Measurements from ENCODE around the gene WDR62. TPM values are rescaled to one million over a fixed set of nuclear protein-coding genes. Genes with fewer than 3 reads are reported as not detected.

The WDR62 gene
- polyA plus RNA-seq, 1 donor from 2014 or later = 0.35 TPM

DNA sequence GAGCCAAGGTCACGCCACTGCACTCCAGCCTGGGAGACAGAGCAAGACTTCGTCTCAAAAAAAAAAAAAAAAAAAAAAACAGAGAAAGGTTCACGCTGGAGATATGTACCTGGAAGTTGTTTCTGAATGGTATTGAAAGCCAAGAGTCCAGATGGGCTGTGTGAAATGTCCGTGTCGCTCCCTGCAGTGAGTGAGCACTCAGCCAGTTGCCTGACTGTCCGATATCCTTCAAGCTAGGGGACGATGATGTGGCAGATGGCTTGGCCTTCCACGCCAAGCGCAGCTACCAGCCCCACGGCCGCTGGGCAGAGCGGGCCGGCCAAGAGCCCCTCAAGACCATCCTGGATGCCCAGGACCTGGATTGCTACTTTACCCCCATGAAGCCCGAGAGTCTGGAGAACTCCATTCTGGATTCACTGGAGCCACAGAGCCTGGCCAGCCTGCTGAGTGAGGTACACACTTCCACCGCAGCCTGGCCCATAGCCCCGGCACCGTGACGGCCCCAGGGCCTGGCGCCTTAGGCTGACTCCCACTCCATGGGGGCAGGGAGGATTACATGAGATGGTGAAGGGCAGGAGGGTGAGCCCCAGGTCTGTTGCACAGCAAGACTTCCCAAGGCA lies 44.6 kb downstream of the WDR62 start:
- no peak overlapping the region for H3K27ac ChIP-seq (ENCODE audit: low read length)
- H3K27me3 ChIP-seq (ENCODE audit: insufficient read depth, low read depth, low read length) = no peaks in the 10 kb centered on the region
- no peaks in the 10 kb centered on the region for H3K9me2 ChIP-seq (ENCODE audit: insufficient read depth, low read length)
- H2AFZ ChIP-seq (ENCODE audit: low read depth, low read length) = no peak overlapping the region
- no peak for TF ChIP-seq EP300 (conservative IDR thresholded peaks at IDR 0.05; ENCODE audit: poor library complexity, severe bottlenecking)
- TF ChIP-seq SMC3 (conservative IDR thresholded peaks at IDR 0.05; ENCODE audit: poor library complexity) = no peak
- TF ChIP-seq TAF1 (IDR thresholded peaks at IDR 0.05; ENCODE audit: low read depth) = no peak
- TF ChIP-seq EZH2 (IDR thresholded peaks at IDR 0.05; ENCODE audit: borderline replicate concordance, insufficient read depth, low read length, poor library complexity, severe bottlenecking) = no peak
- TF ChIP-seq POLR2AphosphoS5 (IDR thresholded peaks at IDR 0.05) = no peak
- no peak for TF ChIP-seq CTCF (IDR thresholded peaks at IDR 0.05; ENCODE audit: poor library complexity, severe bottlenecking)
- no peak for TF ChIP-seq RAD21 (conservative IDR thresholded peaks at IDR 0.05)
- no peaks in the 10 kb centered on the region for H3K36me3 ChIP-seq (ENCODE audit: insufficient read depth, low read length)
- no peaks in the 10 kb centered on the region for H3K79me2 ChIP-seq (replicated peaks; ENCODE audit: insufficient read depth, low read length)
- no peaks in the 10 kb centered on the region for H4K20me1 ChIP-seq (ENCODE audit: insufficient read depth)
- no peaks in the 10 kb centered on the region for H3F3A ChIP-seq (ENCODE audit: insufficient read depth, low read length, poor library complexity, severe bottlenecking)
- no peak overlapping the region for H3K4me2 ChIP-seq (ENCODE audit: low read length)
- H3K9me3 ChIP-seq (ENCODE audit: low read length) = no peaks in the 10 kb centered on the region
- H3K9ac ChIP-seq (ENCODE audit: low read length) = no peak overlapping the region
- H3K4me3 ChIP-seq (ENCODE audit: low read length) = no peak overlapping the region

DNA sequence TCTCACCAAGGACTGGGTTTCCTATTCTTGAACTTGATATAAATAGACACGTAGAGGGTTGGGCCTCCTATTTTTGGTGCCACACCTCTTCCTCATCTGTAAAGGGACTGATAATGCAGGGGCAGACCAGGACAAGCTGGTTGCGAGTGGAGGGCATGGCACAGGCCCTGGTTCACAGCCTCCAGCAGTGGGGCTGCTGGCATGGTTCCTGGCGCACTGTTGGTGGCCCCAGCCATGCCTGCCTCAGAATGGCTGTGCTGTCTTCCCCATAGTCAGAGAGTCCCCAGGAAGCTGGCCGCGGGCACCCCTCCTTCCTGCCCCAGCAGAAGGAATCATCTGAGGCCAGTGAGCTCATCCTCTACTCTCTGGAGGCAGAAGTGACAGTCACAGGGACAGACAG lies 45.8 kb downstream of the WDR62 start:
- Histone ChIP-seq H3K36me3 (ENCODE audit: insufficient read depth, low read length) (no peaks in the 10 kb centered on the region), H3K9ac (ENCODE audit: low read length) (no peak overlapping the region), H3K27ac (ENCODE audit: low read length) (no peak overlapping the region)

GRCh38 chr19:36101550-36102327 lies 47.0 kb downstream of the WDR62 start:
- Histone ChIP-seq H3K9me3 (ENCODE audit: low read length) (no peaks in the 10 kb centered on the region), H3K4me3 (ENCODE audit: low read length) (no peak overlapping the region), H3K27ac (ENCODE audit: low read length) (no peak overlapping the region), H3K9ac (ENCODE audit: low read length) (no peak overlapping the region), H3K36me3 (ENCODE audit: insufficient read depth, low read length) (no peaks in the 10 kb centered on the region), H3K79me2 (replicated peaks; ENCODE audit: insufficient read depth, low read length) (no peaks in the 10 kb centered on the region), H3K4me2 (ENCODE audit: low read length) (no peak overlapping the region), H2AFZ (ENCODE audit: low read depth, low read length) (no peak overlapping the region), H3K9me2 (ENCODE audit: insufficient read depth, low read length) (no peaks in the 10 kb centered on the region), H3F3A (ENCODE audit: insufficient read depth, low read length, poor library complexity, severe bottlenecking) (no peaks in the 10 kb centered on the region), H3K27me3 (ENCODE audit: insufficient read depth, low read depth, low read length) (no peaks in the 10 kb centered on the region), H4K20me1 (ENCODE audit: insufficient read depth) (no peaks in the 10 kb centered on the region)
- TF ChIP-seq MXI1 (conservative IDR thresholded peaks at IDR 0.05; ENCODE audit: poor library complexity, severe bottlenecking) = no peak
- no peak for TF ChIP-seq SMC3 (conservative IDR thresholded peaks at IDR 0.05; ENCODE audit: poor library complexity)

More for the DNA sequence above, 45.8 kb downstream of the WDR62 start:
- Histone ChIP-seq H3K4me2 (ENCODE audit: low read length) (no peak overlapping the region), H3F3A (ENCODE audit: insufficient read depth, low read length, poor library complexity, severe bottlenecking) (no peaks in the 10 kb centered on the region), H2AFZ (ENCODE audit: low read depth, low read length) (no peak overlapping the region), H3K9me2 (ENCODE audit: insufficient read depth, low read length) (no peaks in the 10 kb centered on the region), H3K27me3 (ENCODE audit: insufficient read depth, low read depth, low read length) (no peaks in the 10 kb centered on the region), H3K4me3 (ENCODE audit: low read length) (no peak overlapping the region), H4K20me1 (ENCODE audit: insufficient read depth) (no peaks in the 10 kb centered on the region), H3K9me3 (ENCODE audit: low read length) (no peaks in the 10 kb centered on the region), H3K79me2 (replicated peaks; ENCODE audit: insufficient read depth, low read length) (no peaks in the 10 kb centered on the region)
- TF ChIP-seq MXI1 (conservative IDR thresholded peaks at IDR 0.05; ENCODE audit: poor library complexity, severe bottlenecking) (no peak), EP300 (conservative IDR thresholded peaks at IDR 0.05; ENCODE audit: poor library complexity, severe bottlenecking) (no peak)

All from neural cell (in vitro differentiated cells).